Activated T-cell treated with anti-CD3 and anti-CD28 coated beads for 1 hour (primary cell): ENCODE data around the gene NUDT22.
A peak's percentile ranks its signal among the peaks of the same experiment; 100 is the strongest.
"Not testable (repeated sequence)": the region's sequence is repeated elsewhere in the genome, so short reads cannot be mapped to it uniquely, and the experiment has no call there.

Source experiments
- DNase-seq: peaks from one replicate; pipeline ENCODE4 v3.0.0-alpha.2; 2020; ENCODE audit warnings: low read depth

NUDT22 gene

DNA sequence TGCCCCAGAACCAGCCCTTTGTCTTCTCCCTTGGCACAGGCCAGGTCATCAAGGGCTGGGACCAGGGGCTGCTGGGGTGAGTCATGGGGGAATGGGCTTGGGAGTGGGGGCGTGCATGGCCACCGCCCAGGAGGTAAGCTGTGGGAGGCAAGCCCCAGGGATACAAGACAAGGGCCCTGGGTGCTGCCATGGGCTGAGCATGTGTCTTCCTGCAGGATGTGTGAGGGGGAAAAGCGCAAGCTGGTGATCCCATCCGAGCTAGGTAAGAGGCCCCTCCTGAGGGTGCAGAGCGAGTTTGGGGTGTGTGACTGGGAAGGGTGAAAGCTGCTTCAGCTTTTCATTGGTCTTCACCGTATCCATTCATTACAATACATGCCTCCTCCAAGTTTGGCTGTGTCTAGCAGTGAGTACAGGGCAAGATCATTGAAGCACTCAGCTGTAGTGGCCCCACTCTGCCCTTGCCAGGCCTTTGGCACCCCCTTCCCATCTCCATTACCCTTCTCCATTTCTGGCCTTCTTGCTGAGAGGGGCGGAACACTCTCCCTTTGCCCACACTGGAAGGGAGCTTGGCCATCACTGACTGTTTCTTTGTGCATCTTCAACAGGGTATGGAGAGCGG, 17.3 kb downstream of the NUDT22 start:
- DNase-seq = no peak

DNA sequence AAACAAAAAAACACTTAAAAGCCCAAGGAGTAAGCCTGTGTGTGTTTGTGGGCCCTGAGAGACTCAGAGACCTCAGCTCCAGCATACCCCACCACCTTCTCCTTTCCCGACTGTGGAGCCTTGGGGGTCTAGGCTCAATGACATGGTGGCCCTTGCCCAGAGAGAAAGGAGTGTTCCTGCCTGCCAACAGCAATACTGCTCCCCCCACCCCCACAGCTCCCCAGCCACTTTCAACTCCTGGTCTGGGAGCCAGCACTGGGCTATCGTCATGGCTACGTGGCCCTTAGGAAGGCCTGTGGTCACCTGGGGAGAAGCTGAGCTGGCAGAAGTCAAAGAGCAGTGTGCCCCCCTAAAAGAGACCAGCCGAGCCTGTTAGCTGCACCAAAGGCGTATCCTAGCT, 18.0 kb downstream of the NUDT22 start:
- no peak for DNase-seq

- no peak for DNase-seq
Measured at GRCh38 chr11:64244966-64245365, 18.9 kb downstream of the NUDT22 start.

GRCh38 chr11:64245401-64245796, 19.3 kb downstream of the NUDT22 start:
- DNase-seq = peak; percentile 51

GRCh38 chr11:64245797-64246620, 19.9 kb downstream of the NUDT22 start:
- peak; percentile 53 for DNase-seq

DNA sequence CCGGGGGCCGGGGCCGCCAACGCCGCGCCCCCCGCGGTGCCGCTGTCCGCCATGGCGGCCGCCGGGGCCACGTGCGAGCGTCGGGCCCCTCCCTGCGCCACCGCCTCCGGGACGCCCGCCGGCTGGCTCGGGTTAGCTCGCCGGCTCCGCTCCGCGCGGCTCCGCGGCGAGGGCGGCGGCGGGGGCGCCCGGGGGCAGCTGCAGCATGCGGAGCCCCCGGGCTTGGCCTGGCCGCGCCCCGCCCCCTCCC, 20.5 kb downstream of the NUDT22 start:
- DNase-seq = not testable (repeated sequence)

DNA sequence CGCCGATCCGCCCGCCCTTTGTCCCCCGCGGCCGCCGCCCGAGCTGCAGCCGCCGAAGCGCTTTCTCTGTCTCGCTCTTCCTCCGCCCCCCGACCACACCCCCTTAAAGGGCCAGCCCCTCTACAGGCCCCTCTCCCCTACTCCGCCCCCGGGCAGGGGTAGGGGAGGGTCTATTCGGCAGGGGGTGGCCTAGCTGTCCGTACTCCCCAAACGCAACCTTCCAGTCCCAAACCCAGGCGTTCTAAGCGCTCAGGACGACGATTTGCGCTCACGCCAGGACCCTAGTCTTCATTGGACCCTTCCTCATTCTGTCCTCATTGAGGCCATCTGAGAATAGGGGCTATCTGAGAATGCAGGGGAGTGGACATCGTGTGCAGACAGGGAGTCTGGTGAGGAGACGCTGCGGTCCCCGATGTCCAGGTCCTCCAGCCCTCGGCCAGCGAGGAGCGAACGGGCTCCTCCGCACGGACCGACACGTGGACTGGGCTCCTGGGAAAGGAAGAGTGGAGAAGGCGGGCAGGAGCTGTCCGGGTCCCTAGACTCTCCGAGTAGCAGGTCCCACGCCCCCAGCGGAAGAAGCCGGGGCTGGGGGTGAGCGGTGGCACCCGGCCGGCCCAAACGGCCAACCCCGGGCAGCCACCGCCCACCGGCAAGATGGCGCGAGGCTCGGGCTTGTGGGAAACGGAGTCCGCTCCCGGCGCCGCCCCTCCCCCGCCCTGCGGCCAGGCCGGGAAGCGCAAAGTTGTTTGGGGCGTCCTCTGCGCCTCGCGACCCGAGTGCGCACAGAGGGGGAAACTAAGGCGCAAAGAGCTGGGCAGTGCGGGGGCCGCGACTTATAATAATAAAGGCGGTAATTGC, 21.0 kb downstream of the NUDT22 start, which contains the start of gene PPP1R14B:
Gene PPP1R14B, minus strand, starts transcription at position 73 of the 858 bp plus-strand sequence. CDS start 270 bp downstream, outside the sequence.
- peak; percentile 74 for DNase-seq

DNA sequence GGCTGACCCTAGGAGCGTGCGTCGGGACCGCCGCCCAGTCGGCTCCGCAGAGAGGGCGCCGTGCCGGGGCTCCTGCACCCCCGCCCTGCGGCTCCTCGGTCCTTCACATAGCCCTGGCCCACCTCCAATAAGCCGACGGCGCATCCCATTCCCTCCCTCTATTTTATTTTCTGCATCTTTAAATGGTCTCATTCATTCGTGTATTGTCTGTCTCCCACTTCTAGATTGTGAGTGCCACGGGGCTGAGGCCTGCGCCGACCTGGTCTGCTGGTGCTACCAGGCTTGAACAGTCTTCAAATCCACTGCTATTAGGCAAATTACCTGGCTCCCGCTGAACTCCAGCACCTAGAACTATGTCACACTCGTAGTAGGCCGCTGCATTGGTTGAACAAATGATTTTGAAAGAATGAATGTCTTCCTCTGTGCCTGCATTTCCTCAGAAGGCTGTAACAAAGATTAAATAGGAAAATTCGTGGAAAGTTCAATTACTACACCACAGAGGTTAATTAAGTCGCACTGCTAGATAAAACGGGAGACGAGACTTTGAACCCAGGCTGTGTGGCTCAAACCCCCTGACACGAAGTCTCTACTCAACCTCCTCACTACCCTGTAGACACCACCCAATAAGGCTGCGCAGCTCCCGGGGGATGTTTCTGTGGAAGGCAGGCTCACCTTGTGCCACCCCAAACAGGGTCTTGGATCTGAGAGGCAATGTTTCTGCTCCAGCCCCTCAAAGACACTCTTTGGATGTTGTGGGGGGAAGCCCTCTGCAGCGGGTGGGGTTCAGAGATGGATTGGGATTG, 21.9 kb downstream of the NUDT22 start:
- no peak for DNase-seq

- no peak for DNase-seq
Measured at GRCh38 chr11:64248578-64248977, 22.5 kb downstream of the NUDT22 start.

- no peak for DNase-seq
Measured at GRCh38 chr11:64249038-64249437, 23.0 kb downstream of the NUDT22 start.

- DNase-seq = no peak
Measured at GRCh38 chr11:64249563-64250414, 23.7 kb downstream of the NUDT22 start.

- no peak for DNase-seq
Measured at GRCh38 chr11:64250415-64251015, 24.4 kb downstream of the NUDT22 start.

DNA sequence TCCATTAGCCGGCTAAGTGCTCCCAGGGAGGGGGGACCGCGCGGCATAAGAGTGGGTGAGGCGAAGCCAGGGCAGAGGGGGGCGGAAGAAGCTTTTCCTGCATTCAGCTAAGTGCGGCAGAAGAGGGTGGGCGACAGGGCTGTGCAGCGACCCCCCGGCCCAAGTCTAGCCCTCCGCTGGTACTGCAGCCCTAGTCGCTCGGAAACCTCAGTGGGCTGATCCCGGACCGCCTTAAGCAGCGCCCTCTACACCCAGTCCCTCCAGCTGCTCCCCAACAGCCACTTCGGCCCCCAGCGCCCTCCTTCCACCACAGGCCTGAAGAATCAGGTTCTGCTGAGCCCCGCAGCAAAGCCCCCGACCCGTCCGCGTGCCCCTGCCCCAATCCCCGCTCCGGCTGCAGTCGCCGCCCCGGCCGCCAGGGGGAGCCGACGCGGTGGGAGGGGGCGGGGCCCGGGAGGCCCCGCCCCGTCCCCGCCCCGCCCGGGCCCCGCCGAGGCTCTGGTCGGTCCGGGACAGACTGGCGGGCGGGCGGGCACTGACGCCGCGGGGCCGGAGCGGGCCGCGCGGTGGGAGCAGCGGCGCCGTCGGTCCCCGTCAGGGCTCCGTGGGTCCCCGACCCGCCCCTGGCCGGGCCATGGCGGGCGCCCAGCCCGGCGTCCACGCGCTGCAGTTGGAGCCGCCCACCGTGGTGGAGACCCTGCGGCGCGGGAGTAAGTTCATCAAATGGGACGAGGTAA, 25.1 kb downstream of the NUDT22 start, which contains the start of gene PLCB3:
Gene PLCB3, plus strand, starts transcription at position 515 of the 737 bp plus-strand sequence. Its CDS starts 120 bp downstream, at position 635.
- DNase-seq = peak; percentile 64

DNA sequence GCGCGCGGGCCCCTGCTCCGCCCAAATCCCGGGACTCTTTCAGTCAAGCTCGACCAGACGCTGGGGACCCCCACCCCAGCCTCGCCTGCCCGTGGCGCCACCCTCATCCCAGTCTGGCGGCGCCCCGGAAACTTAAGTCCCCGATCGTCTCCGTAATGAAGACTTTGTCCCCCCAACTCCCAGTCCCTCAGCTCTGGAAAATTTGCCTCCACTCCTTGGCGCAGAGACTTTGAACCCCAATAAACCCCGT, 25.6 kb downstream of the NUDT22 start:
- no peak for DNase-seq

GRCh38 chr11:64252003-64252872, 26.2 kb downstream of the NUDT22 start:
- no peak for DNase-seq

GRCh38 chr11:64253043-64253442, 27.0 kb downstream of the NUDT22 start:
- no peak for DNase-seq

DNA sequence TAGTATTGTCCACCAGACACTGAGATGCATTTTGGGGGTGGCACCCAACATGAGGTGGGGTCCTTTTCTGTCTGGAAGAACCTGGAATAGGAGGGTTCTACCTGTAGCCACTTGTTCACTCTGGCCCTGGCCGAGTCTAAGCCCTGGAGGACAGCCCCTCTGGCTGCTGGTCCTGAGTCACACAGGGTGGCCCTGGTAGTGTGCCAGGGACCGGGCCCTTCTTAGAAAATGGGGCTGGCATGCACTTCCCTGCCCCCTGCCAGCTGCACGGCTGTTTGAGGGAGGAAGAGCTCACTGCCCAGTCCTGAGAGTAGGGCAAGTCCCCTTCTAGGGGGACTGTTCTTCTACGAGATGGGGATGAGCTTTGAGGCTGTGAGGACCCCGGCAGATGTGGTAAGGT, 27.4 kb downstream of the NUDT22 start:
- DNase-seq = no peak

- no peak for DNase-seq
Measured at GRCh38 chr11:64254326-64254725, 28.3 kb downstream of the NUDT22 start.
